NCI-H2196 (cell line): Measurements from ENCODE around the gene PGGHG.

Experiments
- DNase-seq: peaks from one replicate; lab custom pipeline; 2025; ENCODE audit not compliant: unreplicated experiment; lab: John Stamatoyannopoulos, UW

Gene PGGHG

DNA sequence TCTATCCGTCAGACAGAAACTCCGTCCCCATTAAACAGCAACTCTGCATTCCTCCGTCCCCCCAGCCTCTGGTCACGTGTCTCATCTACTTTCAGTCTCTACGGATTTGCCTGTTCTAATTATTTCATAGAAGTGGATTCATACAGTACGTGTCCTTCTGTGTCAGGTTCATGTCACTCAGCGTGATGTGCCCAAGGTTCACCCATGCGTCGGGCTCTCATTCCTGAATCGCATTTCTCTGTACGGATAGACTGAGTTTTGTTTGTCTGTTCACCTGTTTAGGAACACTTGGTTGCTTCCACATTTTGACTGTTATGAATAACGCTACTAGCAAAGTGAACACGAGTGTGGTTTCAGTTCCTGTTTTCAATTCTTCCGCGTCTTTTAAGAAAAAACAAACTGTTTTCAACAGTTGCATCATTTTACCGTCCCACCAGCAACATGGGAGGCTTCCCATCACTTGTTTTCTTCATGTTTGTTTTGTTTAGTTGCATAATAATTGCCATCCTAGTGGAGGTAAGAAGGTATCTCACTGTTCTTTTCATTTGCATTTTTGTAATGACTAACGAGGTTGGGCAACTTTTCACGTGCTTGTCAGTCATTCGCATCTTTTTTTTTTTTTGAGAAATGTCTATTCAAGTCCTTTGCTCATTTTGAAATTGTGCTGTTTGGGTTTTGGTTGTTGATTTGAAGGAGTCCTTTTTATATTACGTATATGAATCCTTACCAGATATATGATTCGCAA, 19.6 kb upstream of the PGGHG start:
- DNase-seq = no peak

DNA sequence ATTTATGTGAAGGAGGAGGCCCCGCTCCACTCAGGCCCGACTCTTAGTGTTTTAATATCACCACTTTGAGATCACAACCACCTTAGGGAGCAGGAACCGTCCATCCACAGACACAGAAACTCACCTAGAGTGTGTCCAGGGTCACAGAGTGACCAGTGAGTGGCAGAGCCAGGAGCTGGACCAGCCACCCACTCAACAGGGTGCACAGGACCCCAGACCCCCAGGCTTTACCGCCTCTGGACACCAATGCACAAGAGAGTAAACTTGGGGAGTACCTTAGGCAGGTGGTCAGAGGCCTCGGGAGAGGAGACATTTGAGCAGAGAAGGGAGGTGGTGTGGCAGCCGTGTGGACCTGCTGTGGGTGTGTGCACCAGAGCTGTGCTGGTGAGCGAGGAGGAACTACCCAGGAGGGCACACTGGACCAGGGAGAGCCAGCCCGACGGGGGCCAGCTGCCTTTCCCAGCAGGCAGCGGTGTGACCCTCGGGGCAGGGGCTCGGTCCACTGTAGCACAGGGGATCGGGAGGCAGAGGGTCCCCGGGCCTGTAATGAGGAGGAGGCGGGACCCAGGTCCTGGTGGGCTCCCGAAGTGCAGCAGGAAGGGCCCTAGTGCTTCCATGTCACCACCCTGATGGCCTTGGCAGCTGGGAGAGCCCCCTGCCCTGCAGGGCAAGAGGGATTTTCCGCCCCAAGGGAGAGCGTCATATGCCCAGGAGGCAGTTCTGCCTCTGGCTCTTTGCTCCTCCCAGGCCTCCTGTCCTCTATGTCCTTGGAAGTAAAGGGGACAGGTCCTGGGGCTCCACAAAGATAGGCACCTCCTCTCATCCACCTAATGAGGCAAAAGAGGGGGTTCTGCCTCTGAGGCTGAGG, 18.2 kb upstream of the PGGHG start:
- no peak for DNase-seq

DNA sequence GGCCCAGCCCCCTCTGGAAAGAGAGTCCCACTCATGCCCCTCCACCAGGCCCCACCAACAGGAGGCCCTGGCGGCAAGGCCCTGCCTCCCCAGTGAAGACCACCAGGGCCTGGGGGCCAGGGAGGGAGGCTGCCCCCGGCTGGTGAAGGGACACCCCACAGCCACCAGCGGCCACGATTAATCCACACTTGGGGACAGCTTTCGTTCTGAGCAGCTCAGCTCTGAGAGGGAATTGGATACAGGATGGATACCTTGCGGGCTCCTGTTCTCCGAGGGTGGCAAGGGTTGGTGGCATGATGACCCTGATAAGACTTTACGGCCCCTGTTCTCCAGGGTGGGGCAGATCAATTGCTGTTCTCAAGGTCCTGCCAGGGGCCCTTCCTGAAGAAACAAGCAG, 17.6 kb upstream of the PGGHG start:
- no peak for DNase-seq

DNA sequence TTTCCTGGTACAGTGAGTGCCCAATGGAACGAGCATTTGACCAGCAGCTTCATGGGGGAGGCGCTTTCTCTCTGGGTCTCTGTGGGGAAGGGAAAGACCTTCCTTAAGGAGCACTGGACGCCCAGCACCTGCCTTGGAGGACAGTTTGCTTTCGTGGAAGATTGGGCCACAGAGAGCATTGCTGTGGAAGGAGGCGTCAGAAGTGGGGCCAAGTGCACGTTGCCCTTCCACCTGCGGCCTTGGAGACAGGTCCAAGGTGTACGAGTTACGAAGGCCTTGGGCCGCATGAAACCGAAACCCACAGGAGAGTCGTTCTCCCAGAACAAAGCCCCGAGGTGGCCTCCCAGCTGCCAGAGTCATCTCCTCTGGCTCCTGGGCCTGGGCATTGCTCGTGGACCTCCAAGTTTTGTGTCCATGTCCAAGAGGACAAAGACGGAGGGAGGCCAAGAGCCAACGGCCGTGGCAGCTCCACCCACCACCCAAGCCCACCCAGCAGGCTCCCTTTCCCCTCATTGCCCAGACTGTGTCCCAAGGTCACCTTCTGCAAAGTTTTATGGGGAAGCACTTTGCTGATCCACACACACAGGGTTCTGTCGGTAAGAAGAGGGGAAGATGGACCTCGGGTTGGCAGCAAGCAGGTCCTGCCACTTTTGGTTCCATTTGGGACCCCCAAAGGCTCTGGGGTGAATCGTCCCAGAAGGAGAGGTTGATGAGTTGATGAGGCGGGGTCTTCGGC, 16.6 kb upstream of the PGGHG start:
- no peak for DNase-seq

DNA sequence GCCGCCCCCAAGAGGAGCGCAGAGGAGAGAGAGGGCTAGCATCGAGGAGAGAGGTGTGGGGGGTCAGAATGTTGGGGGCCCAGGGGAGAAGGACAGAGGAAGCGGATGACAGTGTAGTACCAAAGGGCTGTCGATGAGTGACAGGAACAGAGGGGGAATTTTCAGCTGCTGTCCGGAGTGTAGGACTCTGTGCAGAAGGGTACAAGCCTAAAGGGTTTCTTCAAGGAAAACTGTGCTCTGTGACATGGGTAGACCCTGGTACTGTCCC, 16.1 kb upstream of the PGGHG start:
- DNase-seq = no peak

DNA sequence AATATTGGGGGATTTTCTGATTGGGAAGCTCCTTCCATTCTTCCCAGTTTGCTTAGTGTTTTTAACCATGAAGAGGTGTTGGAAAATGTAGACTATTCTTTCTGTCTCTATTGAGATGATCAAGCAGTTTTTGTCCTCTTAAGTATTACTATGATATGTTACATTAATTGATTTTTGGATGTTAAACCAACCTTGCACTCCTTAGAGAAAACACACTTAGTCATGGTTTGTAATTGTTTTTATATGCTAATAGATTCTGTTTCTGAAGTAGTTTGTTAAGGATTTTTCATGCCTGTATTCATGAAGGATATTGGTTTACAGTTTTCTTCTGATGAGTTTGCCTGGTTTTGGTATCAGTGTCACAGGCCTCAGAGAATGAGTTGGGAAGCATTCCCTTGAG, 12.7 kb upstream of the PGGHG start:
- DNase-seq = no peak

DNA sequence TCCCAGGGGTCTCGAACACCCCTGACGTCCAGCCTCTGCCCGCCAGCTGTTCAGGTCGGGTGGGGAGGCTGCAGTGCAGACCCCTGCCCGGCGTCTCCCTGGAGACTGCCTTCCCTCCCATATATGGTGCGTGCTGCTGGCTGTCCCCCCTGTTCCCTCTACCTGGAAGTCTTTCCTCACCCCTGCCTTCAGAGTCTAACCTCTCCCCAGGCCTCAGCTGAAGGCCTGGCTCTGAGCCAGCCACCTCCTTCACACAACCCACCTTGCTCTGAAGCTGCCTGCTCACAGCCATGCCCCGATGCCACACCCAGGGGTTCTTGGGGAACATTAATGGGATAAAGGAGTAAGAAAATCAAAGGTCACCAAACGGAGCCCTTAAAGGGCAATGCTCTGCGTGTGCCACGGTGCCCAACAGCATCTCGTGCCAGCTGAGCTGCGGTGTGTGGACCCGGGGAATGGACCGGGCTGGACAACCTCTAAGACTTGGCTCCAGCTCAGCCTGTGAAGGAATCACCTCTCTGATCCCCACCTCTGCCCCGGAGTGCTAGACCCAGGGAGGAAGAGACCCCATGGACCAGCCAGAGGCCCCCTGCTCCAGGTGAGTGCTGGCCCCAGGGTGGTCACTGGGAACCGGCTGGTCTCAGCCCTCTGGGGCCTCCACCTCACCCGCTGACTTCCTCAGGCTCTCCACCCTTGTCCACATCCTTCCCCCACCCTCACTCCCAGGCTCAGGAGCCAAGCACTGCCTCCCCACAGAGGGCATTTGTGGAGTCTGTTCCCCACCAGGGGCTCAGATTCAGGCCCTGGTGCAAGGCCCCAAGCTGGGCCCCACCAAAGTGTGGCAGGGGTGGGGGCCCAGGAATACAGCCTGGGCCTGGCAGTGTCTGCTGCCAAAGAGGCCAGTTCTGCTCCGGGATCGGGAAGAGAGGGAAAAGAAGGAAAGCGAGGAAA, 10.7 kb upstream of the PGGHG start, which contains the start of gene NLRP6:
Gene NLRP6 (plus strand): TSS at position 407 of the 951 bp plus-strand sequence. CDS start 163 bp downstream, at position 570.
- no peak for DNase-seq

DNA sequence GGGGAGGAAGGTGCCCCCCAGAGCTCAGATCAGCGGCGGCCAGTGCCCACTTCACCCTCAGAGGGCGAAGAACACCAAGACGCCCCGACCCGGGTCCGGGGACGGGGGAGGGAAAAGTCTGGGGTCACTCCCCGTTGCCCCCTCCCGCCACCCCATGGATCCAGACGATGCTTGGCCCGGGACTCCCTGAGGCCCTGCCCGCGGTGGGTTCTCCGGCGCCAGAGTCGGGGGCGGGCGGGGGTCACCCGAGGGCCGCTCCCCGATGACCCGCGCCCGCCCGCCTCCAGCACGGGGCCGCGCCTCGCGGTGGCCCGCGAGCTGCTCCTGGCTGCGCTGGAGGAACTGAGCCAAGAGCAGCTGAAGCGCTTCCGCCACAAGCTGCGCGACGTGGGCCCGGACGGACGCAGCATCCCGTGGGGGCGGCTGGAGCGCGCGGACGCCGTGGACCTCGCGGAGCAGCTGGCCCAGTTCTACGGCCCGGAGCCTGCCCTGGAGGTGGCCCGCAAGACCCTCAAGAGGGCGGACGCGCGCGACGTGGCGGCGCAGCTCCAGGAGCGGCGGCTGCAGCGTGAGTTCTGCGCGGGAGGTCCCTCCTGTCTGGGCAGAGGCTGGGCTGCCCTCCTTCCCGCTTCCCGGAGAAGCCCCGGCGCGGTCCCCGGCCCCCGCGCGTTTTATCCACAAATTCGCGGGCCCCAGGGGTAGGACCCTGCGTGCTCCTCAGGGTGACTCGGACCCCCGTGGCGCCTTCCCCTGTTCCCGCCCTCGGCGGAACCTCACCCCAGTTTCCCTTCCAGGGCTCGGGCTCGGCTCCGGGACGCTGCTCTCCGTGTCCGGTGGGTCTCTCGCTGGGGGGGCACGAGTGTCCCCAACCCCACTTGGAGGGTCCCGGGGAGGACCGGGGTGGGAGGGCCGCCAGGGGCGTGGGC, 9.6 kb upstream of the PGGHG start:
- DNase-seq = no peak

DNA sequence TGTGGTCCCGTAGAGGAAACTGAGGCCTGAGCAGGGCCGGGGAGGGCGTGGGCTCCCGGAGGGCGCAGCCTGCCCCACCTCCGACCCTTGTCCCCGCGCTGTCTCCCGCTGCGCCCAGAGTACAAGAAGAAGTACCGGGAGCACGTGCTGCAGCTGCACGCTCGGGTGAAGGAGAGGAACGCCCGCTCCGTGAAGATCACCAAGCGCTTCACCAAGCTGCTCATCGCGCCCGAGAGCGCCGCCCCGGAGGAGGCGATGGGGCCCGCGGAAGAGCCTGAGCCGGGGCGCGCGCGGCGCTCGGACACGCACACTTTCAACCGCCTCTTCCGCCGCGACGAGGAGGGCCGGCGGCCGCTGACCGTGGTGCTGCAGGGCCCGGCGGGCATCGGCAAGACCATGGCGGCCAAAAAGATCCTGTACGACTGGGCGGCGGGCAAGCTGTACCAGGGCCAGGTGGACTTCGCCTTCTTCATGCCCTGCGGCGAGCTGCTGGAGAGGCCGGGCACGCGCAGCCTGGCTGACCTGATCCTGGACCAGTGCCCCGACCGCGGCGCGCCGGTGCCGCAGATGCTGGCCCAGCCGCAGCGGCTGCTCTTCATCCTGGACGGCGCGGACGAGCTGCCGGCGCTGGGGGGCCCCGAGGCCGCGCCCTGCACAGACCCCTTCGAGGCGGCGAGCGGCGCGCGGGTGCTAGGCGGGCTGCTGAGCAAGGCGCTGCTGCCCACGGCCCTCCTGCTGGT, 8.8 kb upstream of the PGGHG start:
- peak; percentile 64 for DNase-seq

DNA sequence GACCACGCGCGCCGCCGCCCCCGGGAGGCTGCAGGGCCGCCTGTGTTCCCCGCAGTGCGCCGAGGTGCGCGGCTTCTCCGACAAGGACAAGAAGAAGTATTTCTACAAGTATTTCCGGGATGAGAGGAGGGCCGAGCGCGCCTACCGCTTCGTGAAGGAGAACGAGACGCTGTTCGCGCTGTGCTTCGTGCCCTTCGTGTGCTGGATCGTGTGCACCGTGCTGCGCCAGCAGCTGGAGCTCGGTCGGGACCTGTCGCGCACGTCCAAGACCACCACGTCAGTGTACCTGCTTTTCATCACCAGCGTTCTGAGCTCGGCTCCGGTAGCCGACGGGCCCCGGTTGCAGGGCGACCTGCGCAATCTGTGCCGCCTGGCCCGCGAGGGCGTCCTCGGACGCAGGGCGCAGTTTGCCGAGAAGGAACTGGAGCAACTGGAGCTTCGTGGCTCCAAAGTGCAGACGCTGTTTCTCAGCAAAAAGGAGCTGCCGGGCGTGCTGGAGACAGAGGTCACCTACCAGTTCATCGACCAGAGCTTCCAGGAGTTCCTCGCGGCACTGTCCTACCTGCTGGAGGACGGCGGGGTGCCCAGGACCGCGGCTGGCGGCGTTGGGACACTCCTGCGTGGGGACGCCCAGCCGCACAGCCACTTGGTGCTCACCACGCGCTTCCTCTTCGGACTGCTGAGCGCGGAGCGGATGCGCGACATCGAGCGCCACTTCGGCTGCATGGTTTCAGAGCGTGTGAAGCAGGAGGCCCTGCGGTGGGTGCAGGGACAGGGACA, 8.0 kb upstream of the PGGHG start:
- DNase-seq = no peak

DNA sequence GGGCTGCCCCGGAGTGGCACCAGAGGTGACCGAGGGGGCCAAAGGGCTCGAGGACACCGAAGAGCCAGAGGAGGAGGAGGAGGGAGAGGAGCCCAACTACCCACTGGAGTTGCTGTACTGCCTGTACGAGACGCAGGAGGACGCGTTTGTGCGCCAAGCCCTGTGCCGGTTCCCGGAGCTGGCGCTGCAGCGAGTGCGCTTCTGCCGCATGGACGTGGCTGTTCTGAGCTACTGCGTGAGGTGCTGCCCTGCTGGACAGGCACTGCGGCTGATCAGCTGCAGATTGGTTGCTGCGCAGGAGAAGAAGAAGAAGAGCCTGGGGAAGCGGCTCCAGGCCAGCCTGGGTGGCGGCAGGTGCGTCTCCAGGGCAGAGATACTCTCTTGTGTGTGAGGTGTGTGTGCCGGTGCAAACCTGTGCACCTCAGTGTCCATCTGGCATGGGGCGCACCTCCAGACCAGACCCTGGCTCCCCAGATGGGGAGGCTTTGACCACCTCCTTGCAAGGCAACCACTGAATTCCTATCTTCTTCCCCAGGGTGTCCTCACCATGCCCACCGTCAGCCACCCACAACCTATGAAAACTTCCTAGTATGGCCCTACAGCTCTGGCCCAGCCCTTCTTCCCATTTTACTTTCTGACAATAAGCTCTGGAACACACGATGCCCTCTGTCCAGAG, 7.3 kb upstream of the PGGHG start:
- no peak for DNase-seq

DNA sequence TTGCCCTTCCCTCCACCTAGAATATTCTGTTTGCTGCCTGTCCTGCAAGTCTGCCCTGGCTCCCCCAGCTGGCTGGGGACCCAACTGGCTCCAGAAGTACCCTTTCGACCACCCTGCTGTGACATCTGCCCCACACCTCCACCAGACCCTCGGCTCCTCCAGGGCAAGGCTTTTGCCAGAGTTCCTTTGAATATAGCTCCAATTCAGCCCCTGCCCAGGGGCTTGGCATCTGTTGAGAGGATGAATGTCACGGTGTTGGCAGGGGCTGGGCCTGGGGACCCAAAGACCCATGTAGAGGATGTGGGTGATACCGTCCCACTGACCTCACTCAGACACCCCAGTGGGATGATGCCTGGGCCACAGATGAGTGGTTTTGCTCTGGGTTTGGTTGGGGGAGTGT, 6.8 kb upstream of the PGGHG start:
- DNase-seq = no peak

DNA sequence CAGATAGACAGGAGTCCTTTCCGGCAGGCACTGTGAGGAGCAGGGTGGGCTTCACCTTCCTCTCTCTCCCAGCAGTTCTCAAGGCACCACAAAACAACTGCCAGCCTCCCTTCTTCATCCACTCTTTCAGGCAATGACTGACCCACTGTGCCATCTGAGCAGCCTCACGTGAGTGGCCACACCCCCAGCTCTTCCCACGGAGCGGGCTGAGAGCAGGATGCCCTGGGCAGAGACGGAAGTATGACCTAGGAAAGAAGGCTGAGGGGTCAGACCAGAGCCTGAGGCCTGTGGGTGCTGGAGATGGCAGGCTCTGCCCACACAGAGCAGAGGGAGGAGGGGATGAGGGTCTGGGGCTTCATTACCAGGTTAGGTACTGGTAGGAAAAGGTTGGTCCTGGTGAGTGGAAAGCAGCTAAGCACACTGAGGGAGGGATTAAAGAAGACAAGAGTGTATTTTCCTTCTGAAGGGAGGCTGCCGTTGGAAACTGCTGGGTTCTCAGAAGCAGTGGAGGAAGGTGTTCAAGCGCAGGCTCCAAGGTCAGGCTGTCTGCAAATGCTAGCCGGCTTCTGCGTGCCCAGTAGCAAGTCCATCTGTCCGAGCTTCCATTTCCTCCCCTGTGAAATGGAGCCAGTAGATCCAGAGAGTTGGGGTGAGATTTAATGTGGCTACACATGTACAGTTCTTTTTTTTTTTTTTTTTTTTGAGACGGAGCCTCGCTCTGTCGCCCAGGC, 6.1 kb upstream of the PGGHG start:
- DNase-seq = no peak

DNA sequence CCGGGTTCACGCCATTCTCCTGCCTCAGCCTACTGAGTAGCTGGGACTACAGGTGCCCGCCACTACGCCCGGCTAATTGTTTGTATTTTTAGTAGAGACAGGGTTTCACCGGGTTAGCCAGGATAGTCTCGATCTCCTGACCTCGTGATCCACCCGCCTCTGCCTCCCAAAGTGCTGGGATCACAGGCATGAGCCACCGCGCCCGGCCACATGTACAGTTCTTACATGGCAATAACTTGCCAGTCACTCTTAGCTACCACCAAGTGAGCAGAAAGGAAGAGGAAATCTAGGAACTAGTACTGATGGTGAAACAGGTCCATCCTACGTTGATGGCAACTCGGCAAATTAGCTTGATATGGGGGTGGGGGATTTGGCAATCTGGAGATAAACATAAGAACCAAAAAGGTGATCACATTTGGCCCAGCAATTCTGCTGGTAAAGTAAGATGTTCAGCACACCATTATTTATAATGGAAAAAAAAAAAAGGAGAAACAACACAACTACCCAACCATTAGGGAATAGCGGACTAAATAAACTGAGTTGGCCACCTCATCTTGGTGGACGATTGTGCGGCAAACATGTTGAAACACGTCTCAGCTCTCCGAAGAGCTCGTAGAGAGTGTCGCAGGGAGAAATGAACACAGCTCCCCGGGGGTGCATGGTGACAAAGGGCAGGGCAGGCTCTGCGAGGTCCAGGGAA, 5.4 kb upstream of the PGGHG start:
- no peak for DNase-seq

DNA sequence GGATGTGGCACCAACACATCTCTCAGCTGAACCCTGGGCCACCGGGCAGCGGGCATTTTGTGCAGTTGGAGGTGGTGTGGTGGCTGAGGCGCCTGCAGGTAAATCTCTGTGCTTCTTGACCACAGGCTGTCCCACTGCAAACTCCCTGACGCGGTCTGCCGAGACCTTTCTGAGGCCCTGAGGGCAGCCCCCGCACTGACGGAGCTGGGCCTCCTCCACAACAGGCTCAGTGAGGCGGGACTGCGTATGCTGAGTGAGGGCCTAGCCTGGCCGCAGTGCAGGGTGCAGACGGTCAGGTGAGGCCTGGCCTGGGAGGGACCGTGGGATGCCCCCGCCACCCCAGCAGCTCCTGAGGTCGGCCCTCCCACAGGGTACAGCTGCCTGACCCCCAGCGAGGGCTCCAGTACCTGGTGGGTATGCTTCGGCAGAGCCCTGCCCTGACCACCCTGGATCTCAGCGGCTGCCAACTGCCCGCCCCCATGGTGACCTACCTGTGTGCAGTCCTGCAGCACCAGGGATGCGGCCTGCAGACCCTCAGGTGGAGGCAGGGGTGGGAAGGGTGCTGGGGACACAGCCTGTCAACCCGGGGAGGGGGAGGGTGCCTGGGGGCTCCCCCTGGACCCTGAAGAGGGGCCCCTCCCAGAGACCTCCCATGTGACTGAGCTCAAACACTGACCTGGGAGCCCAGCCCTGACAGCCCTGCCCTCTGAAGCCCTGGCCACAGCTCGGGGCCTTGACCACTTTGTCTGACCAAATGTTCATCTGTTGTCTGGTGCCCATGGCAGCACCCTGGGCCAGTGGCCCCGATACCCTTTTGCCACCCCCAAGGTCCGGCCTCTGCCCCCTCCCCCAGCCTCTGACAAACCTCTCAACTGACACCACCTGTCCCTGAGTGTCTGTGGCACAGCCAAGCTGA, 4.6 kb upstream of the PGGHG start:
- DNase-seq = no peak
